MG63 (cell line): Measurements from ENCODE around the gene ZFAND2B. TPM values are rescaled to one million over a fixed set of nuclear protein-coding genes. Genes with fewer than 3 reads are reported as not detected.

Source experiments
- DNase-seq: peaks from one replicate; pipeline ENCODE4 v3.0.0-alpha.2; 2020
- H3K27me3 ChIP-seq: fragments of 250-450 bp; sonication (Bioruptor Pico); 2 replicates; pipeline ENCODE4 v1.5.1; 2020; ENCODE audit warnings: mild to moderate bottlenecking, moderate library complexity
- H3K36me3 ChIP-seq: fragments of 250-450 bp; sonication (Bioruptor Pico); 2 replicates; pipeline ENCODE4 v1.5.1; 2020; ENCODE audit warnings: mild to moderate bottlenecking, moderate library complexity
- H3K4me3 ChIP-seq: fragments of 250-450 bp; sonication (Bioruptor Pico); 2 replicates; pipeline ENCODE4 v1.5.1; 2020; ENCODE audit warnings: mild to moderate bottlenecking, moderate library complexity
- H3K9me3 ChIP-seq: fragments of 250-450 bp; sonication (Bioruptor Pico); 2 replicates; pipeline ENCODE4 v1.5.1; 2020; ENCODE audit warnings: mild to moderate bottlenecking, moderate library complexity
- total RNA-seq: library from RNA; depleted of rRNA; stranded (reverse); fragments of >200 nt; shearing (Covaris generic); gene quantifications from 2 replicates; pipeline ENCODE4 v1.2.3, GENCODE V29; 2014; ENCODE audit warnings: low replicate concordance

ZFAND2B gene
- total RNA-seq, 1 experiment from 2014 or later = 72.7 TPM

- H3K4me3 ChIP-seq = no peak overlapping the region
- no peaks in the 10 kb centered on the region for H3K9me3 ChIP-seq
- H3K36me3 ChIP-seq = peaks cover 64% of the 10 kb centered on the region
- no peaks in the 10 kb centered on the region for H3K27me3 ChIP-seq
- DNase-seq = no peak
Measured at GRCh38 chr2:219210196-219210885, 3.8 kb downstream of the ZFAND2B start.

GRCh38 chr2:219210886-219211362, 4.3 kb downstream of the ZFAND2B start:
- no peak for DNase-seq
- H3K36me3 ChIP-seq = peaks cover 70% of the 10 kb centered on the region
- no peak overlapping the region for H3K4me3 ChIP-seq
- no peaks in the 10 kb centered on the region for H3K9me3 ChIP-seq
- no peaks in the 10 kb centered on the region for H3K27me3 ChIP-seq

- Histone ChIP-seq H3K9me3 (no peaks in the 10 kb centered on the region), H3K4me3 (no peak overlapping the region), H3K27me3 (no peaks in the 10 kb centered on the region), H3K36me3 (peaks cover 75% of the 10 kb centered on the region)
- DNase-seq = no peak
Measured at GRCh38 chr2:219213026-219213415, 6.4 kb downstream of the ZFAND2B start.

DNA sequence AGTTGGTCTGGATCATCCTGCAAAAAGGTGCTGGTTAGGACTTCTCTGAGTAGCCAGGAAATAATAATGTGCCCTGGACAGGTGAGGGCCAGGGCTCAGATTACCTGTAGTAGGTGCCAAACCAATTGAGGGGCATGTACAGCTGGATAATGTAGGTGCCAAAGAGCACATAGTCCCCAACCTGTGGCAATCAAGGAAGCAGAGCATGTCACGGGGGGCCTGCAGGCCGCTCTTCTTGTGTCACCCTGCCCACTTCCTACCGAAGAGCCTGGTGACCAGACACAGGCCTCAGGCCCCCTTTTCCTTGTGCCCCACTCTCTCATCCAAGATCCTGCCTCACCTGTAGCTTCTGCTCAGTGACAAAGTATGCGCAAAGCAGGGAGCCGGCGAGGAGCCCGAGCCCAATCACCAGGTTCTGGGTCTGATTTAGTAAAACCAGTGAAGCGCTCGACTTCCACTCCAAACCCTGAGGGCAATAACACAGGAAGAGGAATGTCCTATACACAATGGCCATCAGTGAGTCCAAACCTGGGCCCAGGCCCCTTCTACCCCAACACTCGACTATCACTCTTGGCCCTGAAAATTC, 7.0 kb downstream of the ZFAND2B start:
- Histone ChIP-seq H3K9me3 (no peaks in the 10 kb centered on the region), H3K36me3 (peaks cover 69% of the 10 kb centered on the region), H3K4me3 (no peak overlapping the region), H3K27me3 (no peaks in the 10 kb centered on the region)
- no peak for DNase-seq

GRCh38 chr2:219214141-219214540, 7.6 kb downstream of the ZFAND2B start:
- H3K9me3 ChIP-seq = no peaks in the 10 kb centered on the region
- DNase-seq = no peak
- H3K36me3 ChIP-seq = peaks cover 65% of the 10 kb centered on the region
- H3K4me3 ChIP-seq = no peak overlapping the region
- H3K27me3 ChIP-seq = no peaks in the 10 kb centered on the region

- Histone ChIP-seq H3K27me3 (no peaks in the 10 kb centered on the region), H3K9me3 (no peaks in the 10 kb centered on the region), H3K4me3 (no peak overlapping the region), H3K36me3 (peaks cover 67% of the 10 kb centered on the region)
- DNase-seq = no peak
Measured at GRCh38 chr2:219214786-219215185, 8.2 kb downstream of the ZFAND2B start.

DNA sequence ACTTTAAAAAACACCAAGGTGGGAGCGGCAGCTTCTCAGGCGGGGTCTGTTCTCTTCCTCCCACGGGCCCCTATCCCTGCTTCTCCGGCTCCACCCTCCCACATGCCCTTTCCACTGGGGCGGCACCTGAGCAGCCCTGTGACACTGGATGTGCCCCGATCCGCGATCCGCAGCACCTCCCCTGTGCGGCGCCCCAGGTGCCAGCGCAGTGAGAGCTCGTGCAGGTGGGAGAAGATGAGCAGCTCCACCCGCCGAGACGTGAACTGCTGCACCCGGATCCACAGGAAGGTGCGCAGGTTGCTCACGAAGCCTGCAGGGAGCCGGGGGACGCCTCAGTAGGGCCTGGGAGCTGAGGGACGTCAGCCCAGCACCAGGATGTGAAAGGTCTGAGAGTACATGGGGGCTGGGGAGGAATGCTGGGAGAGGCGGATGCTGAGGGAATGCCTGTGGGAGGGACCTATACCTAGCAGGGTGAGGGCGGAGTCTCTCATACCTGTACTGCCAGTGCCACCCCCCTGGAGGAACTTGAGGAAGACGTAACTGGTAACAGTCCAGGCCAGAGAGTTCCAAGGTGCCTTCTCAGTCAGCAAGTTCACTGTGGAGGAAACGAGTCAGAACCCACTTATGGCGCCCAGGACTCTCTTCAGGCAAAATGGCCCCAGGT, 9.4 kb downstream of the ZFAND2B start:
- Histone ChIP-seq H3K9me3 (no peaks in the 10 kb centered on the region), H3K36me3 (peaks cover 68% of the 10 kb centered on the region), H3K4me3 (no peak overlapping the region), H3K27me3 (no peaks in the 10 kb centered on the region)
- DNase-seq = no peak

DNA sequence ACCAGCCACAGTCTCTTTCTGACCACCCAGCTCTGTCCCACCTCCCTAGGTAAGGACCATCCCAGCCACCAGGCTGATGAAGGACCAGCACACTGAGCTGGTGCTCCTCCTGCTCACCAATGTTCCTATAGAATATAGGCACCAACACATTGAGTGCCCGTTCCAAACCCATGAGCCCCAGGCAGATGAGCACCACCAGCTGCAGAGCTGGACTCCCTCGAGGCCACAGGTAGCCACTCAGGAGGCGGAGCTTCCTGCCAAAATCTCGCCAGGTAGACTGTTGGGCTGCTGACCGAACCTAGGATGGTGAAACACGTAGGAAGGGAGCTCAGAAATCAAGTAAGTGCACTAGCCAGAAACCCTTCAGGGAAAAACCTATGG, 9.9 kb downstream of the ZFAND2B start:
- H3K36me3 ChIP-seq = peaks cover 73% of the 10 kb centered on the region
- H3K9me3 ChIP-seq = no peaks in the 10 kb centered on the region
- DNase-seq = no peak
- H3K4me3 ChIP-seq = no peak overlapping the region
- H3K27me3 ChIP-seq = no peaks in the 10 kb centered on the region

- peak overlapping the region; percentile 47 for H3K4me3 ChIP-seq
- H3K27me3 ChIP-seq = no peaks in the 10 kb centered on the region
- no peaks in the 10 kb centered on the region for H3K9me3 ChIP-seq
- peaks cover 61% of the 10 kb centered on the region for H3K36me3 ChIP-seq
- DNase-seq = peak; percentile 96
Measured at GRCh38 chr2:219218217-219218731, 11.7 kb downstream of the ZFAND2B start.

- DNase-seq = peak; percentile 98
Measured at GRCh38 chr2:219218732-219219701, 12.4 kb downstream of the ZFAND2B start, which contains the start of gene ABCB6. Gene ABCB6, minus strand, starts transcription at chr2:219218958. Its CDS starts 285 bp downstream, at chr2:219218673.

GRCh38 chr2:219219784-219220532, 13.4 kb downstream of the ZFAND2B start:
- no peak for DNase-seq
- H3K27me3 ChIP-seq = no peaks in the 10 kb centered on the region
- H3K9me3 ChIP-seq = no peaks in the 10 kb centered on the region
- no peak overlapping the region for H3K4me3 ChIP-seq
- peaks cover 61% of the 10 kb centered on the region for H3K36me3 ChIP-seq

More at GRCh38 chr2:219218732-219219701, 12.4 kb downstream of the ZFAND2B start, which contains the start of gene ABCB6:
- Histone ChIP-seq H3K36me3 (peaks cover 61% of the 10 kb centered on the region), H3K4me3 (peak within 1 kb of the TSS; percentile 47), H3K27me3 (no peaks in the 10 kb centered on the region), H3K9me3 (no peaks in the 10 kb centered on the region)

- peaks cover 59% of the 10 kb centered on the region for H3K36me3 ChIP-seq
Measured at GRCh38 chr2:219220652-219221402, 14.2 kb downstream of the ZFAND2B start.

DNA sequence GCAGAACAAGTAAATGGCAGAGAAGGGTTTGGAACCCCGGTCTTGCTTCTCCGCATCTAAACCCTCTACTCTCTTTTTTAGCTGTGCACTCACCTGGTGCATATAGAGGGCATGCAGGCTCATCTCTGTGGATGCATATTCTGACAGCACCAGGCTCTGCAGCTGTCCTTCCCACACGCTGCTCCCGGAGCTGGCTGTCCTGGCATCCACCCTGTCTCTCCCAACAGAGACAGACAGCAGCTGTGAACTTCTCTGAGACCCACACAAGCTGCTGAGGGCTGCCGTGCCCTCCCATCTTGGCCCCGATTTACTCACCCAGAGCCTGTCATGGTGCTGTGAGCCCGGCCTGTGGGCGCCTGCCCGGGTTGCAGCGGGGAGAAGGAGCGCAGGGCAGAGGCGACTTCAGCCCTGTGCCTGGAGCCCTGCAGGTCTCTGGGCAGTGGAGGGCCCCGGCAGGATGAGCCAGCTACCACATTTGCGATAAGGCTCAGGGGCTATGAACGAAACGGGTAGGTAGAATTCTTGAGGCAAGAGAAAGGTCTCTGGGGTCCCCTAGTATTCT, 15.5 kb downstream of the ZFAND2B start:
- peaks cover 55% of the 10 kb centered on the region for H3K36me3 ChIP-seq
- no peak for DNase-seq
- no peaks in the 10 kb centered on the region for H3K27me3 ChIP-seq
- no peaks in the 10 kb centered on the region for H3K9me3 ChIP-seq
- H3K4me3 ChIP-seq = no peak overlapping the region

More at GRCh38 chr2:219220652-219221402, 14.2 kb downstream of the ZFAND2B start:
- Histone ChIP-seq H3K27me3 (no peaks in the 10 kb centered on the region), H3K9me3 (no peaks in the 10 kb centered on the region), H3K4me3 (no peak overlapping the region)
- DNase-seq = no peak

GRCh38 chr2:219223831-219224610, 17.4 kb downstream of the ZFAND2B start:
- no peaks in the 10 kb centered on the region for H3K27me3 ChIP-seq
- no peaks in the 10 kb centered on the region for H3K9me3 ChIP-seq
- H3K4me3 ChIP-seq = no peak overlapping the region
- peaks cover 62% of the 10 kb centered on the region for H3K36me3 ChIP-seq
- no peak for DNase-seq
